VCaP (cell line): Measurements from ENCODE around the gene LSAMP.

Experiments used
- H3K27ac ChIP-seq: fragments of 450-650 bp; 2 replicates; pipeline ENCODE4 v1.5.1; 2017
- CTCF ChIP-seq: fragments of 450-650 bp; conservative IDR thresholded peaks from 2 replicates; pipeline ENCODE4 v1.5.1; 2017; ENCODE audit warnings: mild to moderate bottlenecking, moderate library complexity

LSAMP gene

GRCh38 chr3:115792206-115792955 is 652.9 kb downstream of the LSAMP start:
- TF ChIP-seq CTCF: no peak
- peak overlapping the region; percentile 27; the same call in 1 of the 2 replicates for H3K27ac ChIP-seq

GRCh38 chr3:115791271-115792153 is 653.8 kb downstream of the LSAMP start:
- H3K27ac ChIP-seq: peak overlapping the region; percentile 27; the same call in 1 of the 2 replicates

GRCh38 chr3:115790759-115791158 is 654.5 kb downstream of the LSAMP start:
- no peak overlapping the region for H3K27ac ChIP-seq

GRCh38 chr3:115789481-115789880 is 655.8 kb downstream of the LSAMP start:
- H3K27ac ChIP-seq: no peak overlapping the region

More at GRCh38 chr3:115790759-115791158, 654.5 kb downstream of the LSAMP start:
- no peak for TF ChIP-seq CTCF

GRCh38 chr3:115788921-115789470 is 656.3 kb downstream of the LSAMP start:
- H3K27ac ChIP-seq: no peak overlapping the region

More at GRCh38 chr3:115789481-115789880, 655.8 kb downstream of the LSAMP start:
- TF ChIP-seq CTCF: no peak

GRCh38 chr3:115787818-115788217 is 657.5 kb downstream of the LSAMP start:
- no peak overlapping the region for H3K27ac ChIP-seq
- no peak for TF ChIP-seq CTCF

More at GRCh38 chr3:115788921-115789470, 656.3 kb downstream of the LSAMP start:
- TF ChIP-seq CTCF: no peak

- TF ChIP-seq CTCF: no peak
- no peak overlapping the region for H3K27ac ChIP-seq
Observed at GRCh38 chr3:115785782-115786181, 659.5 kb downstream of the LSAMP start.
